Calu3 (cell line): ENCODE data around the gene PRKCA. TPM values are rescaled to one million over a fixed set of nuclear protein-coding genes. Genes with fewer than 3 reads are reported as not detected.

Experiments
- BruUV-seq: library from RNA; stranded (reverse); fragments of 400-500 nt; replicated peaks from 2 replicates; lab custom pipeline; 2021; lab: Mats Ljungman, UMichigan
- CTCF ChIA-PET: fragments of 300-600 bp; sonication (Branson Sonifier 250); formaldehyde crosslinking; loops from one replicate; lab custom pipeline; 2022; ENCODE audit warnings: antibody characterized with exemption; lab: Charles Lee
- DNase-seq: peaks from one replicate; pipeline ENCODE4 v3.0.0; 2022
- H3K27ac Mint-ChIP-seq: one replicate; pipeline ENCODE4 v1.8.0; 2022; ENCODE audit warnings: mixed read lengths; ENCODE audit not compliant: unreplicated experiment
- H3K27me3 Mint-ChIP-seq: one replicate; pipeline ENCODE4 v1.8.0; 2022; ENCODE audit warnings: mixed read lengths; ENCODE audit not compliant: unreplicated experiment
- H3K36me3 Mint-ChIP-seq: one replicate; pipeline ENCODE4 v1.8.0; 2022; ENCODE audit warnings: mild to moderate bottlenecking, moderate library complexity, mixed read lengths; ENCODE audit not compliant: insufficient read depth, unreplicated experiment
- H3K4me1 Mint-ChIP-seq: one replicate; pipeline ENCODE4 v1.8.0; 2022; ENCODE audit warnings: mild to moderate bottlenecking, low read depth, mixed read lengths; ENCODE audit not compliant: unreplicated experiment
- H3K4me3 Mint-ChIP-seq: one replicate; pipeline ENCODE4 v1.8.0; 2022; ENCODE audit warnings: mild to moderate bottlenecking, low read depth, moderate library complexity, mixed read lengths; ENCODE audit not compliant: unreplicated experiment
- H3K9me3 Mint-ChIP-seq: one replicate; pipeline ENCODE4 v1.8.0; 2022; ENCODE audit warnings: low read depth, mixed read lengths; ENCODE audit not compliant: unreplicated experiment
- CTCF ChIP-seq: fragments of 200-600 bp; IDR thresholded peaks from one replicate; pipeline ENCODE4 v1.8.0; 2022; ENCODE audit warnings: antibody characterized with exemption; ENCODE audit not compliant: unreplicated experiment
- intact Hi-C: fragments of 100-400 bp; cut with micrococcal nuclease; formaldehyde crosslinking; loops from one replicate; pipeline ENCODE4 v1.10.0; 2022; ENCODE audit not compliant: unreplicated experiment
- total RNA-seq: library from RNA; stranded (reverse); gene quantifications from 2 replicates; pipeline ENCODE4 v1.2.3, GENCODE V29; 2022

PRKCA gene
- total RNA-seq, 1 experiment from 2014 or later = 126 TPM

- no TSS peak for BruUV-seq
- Mint-ChIP-seq H3K4me3 (no peak overlapping the region), H3K27ac (no peak overlapping the region), H3K36me3 (peaks cover 30% of the 10 kb centered on the region), H3K4me1 (peaks cover 19% of the 10 kb centered on the region), H3K9me3 (no peaks in the 10 kb centered on the region), H3K27me3 (no peaks in the 10 kb centered on the region)
- intact Hi-C loops = no loop called here
- CTCF ChIA-PET = no interaction called here
- no peak for DNase-seq
- TF ChIP-seq CTCF = no peak
Observed at GRCh38 chr17:66663041-66663606, 360.7 kb downstream of the PRKCA start.

GRCh38 chr17:66664336-66664735 is 361.9 kb downstream of the PRKCA start:
- CTCF ChIA-PET = interaction anchor here (0.6 kb wide), 1 partner anchor 409 kb away, joined by 3 read pairs; no protein-coding TSS in a partner anchor
- H3K9me3 Mint-ChIP-seq = no peaks in the 10 kb centered on the region

GRCh38 chr17:66665194-66665593 is 362.8 kb downstream of the PRKCA start:
- CTCF ChIA-PET = no interaction called here
- no peak overlapping the region for H3K4me3 Mint-ChIP-seq

More at GRCh38 chr17:66664336-66664735, 361.9 kb downstream of the PRKCA start:
- no peak for TF ChIP-seq CTCF
- Mint-ChIP-seq H3K36me3 (peaks cover 25% of the 10 kb centered on the region), H3K4me3 (no peak overlapping the region), H3K4me1 (peaks cover 19% of the 10 kb centered on the region), H3K27me3 (no peaks in the 10 kb centered on the region), H3K27ac (no peak overlapping the region)
- intact Hi-C loops = no loop called here
- no TSS peak for BruUV-seq
- DNase-seq = no peak

GRCh38 chr17:66667090-66667489 is 364.7 kb downstream of the PRKCA start:
- no TSS peak for BruUV-seq
- CTCF ChIA-PET = no interaction called here
- no peak for TF ChIP-seq CTCF
- intact Hi-C loops = no loop called here
- Mint-ChIP-seq H3K36me3 (peaks cover 15% of the 10 kb centered on the region), H3K27ac (no peak overlapping the region), H3K4me1 (peaks cover 15% of the 10 kb centered on the region), H3K4me3 (no peak overlapping the region), H3K9me3 (no peaks in the 10 kb centered on the region), H3K27me3 (no peaks in the 10 kb centered on the region)
- no peak for DNase-seq

More at GRCh38 chr17:66665194-66665593, 362.8 kb downstream of the PRKCA start:
- no peaks in the 10 kb centered on the region for H3K27me3 Mint-ChIP-seq
- DNase-seq = no peak
- intact Hi-C loops = no loop called here
- H3K9me3 Mint-ChIP-seq = no peaks in the 10 kb centered on the region
- H3K4me1 Mint-ChIP-seq = peaks cover 19% of the 10 kb centered on the region
- peaks cover 19% of the 10 kb centered on the region for H3K36me3 Mint-ChIP-seq
- no peak for TF ChIP-seq CTCF
- no peak overlapping the region for H3K27ac Mint-ChIP-seq
- no TSS peak for BruUV-seq
